Effector CD8-positive, alpha-beta T cell (primary cell): ENCODE results near the gene ADRA2C.
"Not testable (repeated sequence)": the region's sequence is repeated elsewhere in the genome, so short reads cannot be mapped to it uniquely, and the experiment has no call there.

Experiments used
- DNase-seq: peaks from one replicate; lab custom pipeline; 2025; lab: John Stamatoyannopoulos, UW

The ADRA2C gene

GRCh38 chr4:3813151-3814052 lies 47.2 kb downstream of the ADRA2C start:
- no peak for DNase-seq

DNA sequence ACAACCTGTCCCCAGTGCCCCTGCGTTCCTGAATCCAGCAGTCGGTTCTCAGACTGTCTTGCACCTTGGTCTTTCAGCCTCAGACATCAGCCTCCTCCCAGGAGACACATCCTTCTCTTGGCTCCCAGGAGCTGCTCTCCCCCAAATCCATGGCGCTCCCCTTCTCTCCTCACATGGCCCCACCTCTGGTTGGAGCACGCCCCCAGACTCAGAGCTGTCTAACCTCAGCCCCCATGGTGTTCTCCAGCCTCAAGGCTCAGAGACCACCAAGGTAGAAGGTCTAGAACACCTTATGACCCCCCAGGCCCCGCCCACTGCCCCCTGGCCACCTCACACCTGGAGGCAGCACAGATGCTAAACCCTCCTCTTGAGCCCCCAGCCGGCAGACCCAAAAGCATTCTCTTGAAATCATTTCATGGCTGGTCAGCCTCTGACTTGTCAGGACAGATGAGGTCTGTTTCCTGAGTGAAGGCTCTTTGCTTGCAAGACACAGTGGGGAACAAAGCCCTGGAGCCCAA lies 47.9 kb downstream of the ADRA2C start:
- DNase-seq: no peak

- not testable (repeated sequence) for DNase-seq
Observed at GRCh38 chr4:3814838-3815237, 48.7 kb downstream of the ADRA2C start.

GRCh38 chr4:3816256-3816825 lies 50.2 kb downstream of the ADRA2C start:
- DNase-seq: no peak

GRCh38 chr4:3816983-3817960 lies 51.1 kb downstream of the ADRA2C start:
- DNase-seq: no peak
